ENCODE data around the gene SMAD6.
"Not testable (repeated sequence)": the region's sequence is repeated elsewhere in the genome, so short reads cannot be mapped to it uniquely, and the experiment has no call there.

The SMAD6 gene

DNA sequence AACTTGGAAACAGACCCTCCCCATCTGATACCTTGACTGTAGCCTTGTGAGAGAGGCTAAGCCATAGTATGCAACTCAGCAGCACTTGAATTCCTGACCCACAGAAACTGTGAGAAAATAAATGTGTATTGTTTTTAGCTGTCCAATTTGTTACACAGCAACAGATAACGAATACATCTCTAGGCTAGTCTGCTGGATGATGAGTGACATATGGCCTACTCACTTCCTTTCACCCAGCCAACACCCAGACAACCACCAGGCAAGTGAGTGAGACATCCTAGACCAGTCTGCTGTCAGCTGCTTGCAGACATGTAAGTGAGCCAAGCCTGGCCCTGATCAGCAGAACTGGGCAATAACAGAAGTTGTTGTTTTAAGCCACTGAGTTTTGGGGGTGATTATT lies 19.2 kb upstream of the SMAD6 start:
- no peaks in the 10 kb centered on the region for H3K9me3 ChIP-seq (ENCODE audit: control insufficient read depth, low read length)
- no peak overlapping the region for H3K4me2 ChIP-seq (ENCODE audit: low read length)
- no peak overlapping the region for H3K9ac ChIP-seq
- H3K27ac ChIP-seq, result no peak overlapping the region
- H3K79me2 ChIP-seq, result no peaks in the 10 kb centered on the region
- no peak overlapping the region for H3K4me3 ChIP-seq (ENCODE audit: low read depth, low read length)
- H3K27me3 ChIP-seq (ENCODE audit: control insufficient read depth, insufficient read depth, low read length), result no peaks in the 10 kb centered on the region
- H3K4me1 ChIP-seq, result peaks cover 6% of the 10 kb centered on the region
- no peak overlapping the region for H2AFZ ChIP-seq
- TF ChIP-seq, protein P1, sequence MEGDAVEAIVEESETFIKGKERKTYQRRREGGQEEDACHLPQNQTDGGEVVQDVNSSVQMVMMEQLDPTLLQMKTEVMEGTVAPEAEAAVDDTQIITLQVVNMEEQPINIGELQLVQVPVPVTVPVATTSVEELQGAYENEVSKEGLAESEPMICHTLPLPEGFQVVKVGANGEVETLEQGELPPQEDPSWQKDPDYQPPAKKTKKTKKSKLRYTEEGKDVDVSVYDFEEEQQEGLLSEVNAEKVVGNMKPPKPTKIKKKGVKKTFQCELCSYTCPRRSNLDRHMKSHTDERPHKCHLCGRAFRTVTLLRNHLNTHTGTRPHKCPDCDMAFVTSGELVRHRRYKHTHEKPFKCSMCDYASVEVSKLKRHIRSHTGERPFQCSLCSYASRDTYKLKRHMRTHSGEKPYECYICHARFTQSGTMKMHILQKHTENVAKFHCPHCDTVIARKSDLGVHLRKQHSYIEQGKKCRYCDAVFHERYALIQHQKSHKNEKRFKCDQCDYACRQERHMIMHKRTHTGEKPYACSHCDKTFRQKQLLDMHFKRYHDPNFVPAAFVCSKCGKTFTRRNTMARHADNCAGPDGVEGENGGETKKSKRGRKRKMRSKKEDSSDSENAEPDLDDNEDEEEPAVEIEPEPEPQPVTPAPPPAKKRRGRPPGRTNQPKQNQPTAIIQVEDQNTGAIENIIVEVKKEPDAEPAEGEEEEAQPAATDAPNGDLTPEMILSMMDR (IDR thresholded peaks at IDR 0.05), result no peak
- no peaks in the 10 kb centered on the region for H3K36me3 ChIP-seq (ENCODE audit: control insufficient read depth, insufficient read depth, low read length)

DNA sequence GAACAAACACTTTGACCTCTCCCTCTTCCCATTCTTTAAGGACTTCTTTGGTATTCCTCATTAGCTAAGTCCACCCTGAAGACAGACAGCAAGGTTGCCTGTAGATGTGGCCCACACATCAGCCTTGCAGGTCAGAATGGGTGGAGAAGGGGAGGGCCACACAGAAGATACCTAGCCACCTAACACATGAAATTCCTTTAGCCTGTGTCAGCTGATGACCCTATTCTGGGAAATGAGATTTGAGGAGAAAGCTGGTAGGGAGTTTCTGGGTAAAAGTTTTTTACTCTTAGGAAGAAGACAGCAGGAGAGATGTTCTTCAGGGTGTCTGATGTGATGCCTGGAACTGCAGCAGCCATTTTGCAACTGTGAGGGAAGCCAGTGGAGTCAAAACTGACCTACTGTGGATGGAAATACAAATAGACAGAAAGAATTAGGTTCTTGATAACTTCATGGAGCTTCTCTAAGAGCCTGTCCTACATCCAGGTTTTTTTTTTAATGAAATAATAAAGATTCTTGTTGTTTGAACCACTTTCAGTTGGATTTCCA lies 17.8 kb upstream of the SMAD6 start:
- Histone ChIP-seq H3K79me2 (no peaks in the 10 kb centered on the region), H3K27me3 (ENCODE audit: control insufficient read depth, insufficient read depth, low read length) (no peaks in the 10 kb centered on the region), H3K4me1 (peaks cover 4% of the 10 kb centered on the region), H2AFZ (no peak overlapping the region), H3K27ac (no peak overlapping the region), H3K4me2 (ENCODE audit: low read length) (no peak overlapping the region), H3K36me3 (ENCODE audit: control insufficient read depth, insufficient read depth, low read length) (no peaks in the 10 kb centered on the region), H3K9me3 (ENCODE audit: control insufficient read depth, low read length) (no peaks in the 10 kb centered on the region), H3K4me3 (ENCODE audit: low read depth, low read length) (no peak overlapping the region), H3K9ac (no peak overlapping the region)
- TF ChIP-seq, protein P1 (IDR thresholded peaks at IDR 0.05), result no peak

DNA sequence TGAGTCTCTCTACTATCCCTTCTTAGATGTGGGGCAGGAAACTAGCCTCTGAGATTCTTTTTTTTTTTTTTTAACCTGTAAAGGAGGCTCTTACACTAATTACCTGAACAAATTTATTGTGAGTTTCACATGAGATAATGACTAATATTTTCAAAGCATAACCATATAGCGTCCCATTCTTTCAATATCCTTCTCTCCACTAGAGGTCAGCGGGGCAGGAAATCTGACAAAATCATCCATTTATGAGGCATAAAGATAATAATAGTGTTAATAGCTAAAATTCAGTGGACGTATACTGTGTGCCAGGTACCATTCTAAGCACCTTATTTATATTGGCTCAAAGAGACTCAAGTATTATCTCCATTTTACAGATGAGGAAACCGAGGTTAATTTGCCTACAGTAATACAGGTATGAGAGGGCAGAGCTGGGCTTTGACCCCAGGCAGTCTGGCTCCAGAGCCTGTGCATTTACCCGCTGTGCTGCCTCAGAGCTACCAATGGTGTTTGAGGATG lies 16.3 kb upstream of the SMAD6 start:
- H3K27ac ChIP-seq, result no peak overlapping the region
- H3K27me3 ChIP-seq (ENCODE audit: control insufficient read depth, insufficient read depth, low read length), result no peaks in the 10 kb centered on the region
- H3K4me1 ChIP-seq, result no peaks in the 10 kb centered on the region
- H2AFZ ChIP-seq, result no peak overlapping the region
- no peak overlapping the region for H3K9ac ChIP-seq
- H3K36me3 ChIP-seq (ENCODE audit: control insufficient read depth, insufficient read depth, low read length), result no peaks in the 10 kb centered on the region
- no peaks in the 10 kb centered on the region for H3K9me3 ChIP-seq (ENCODE audit: control insufficient read depth, low read length)
- no peak overlapping the region for H3K4me2 ChIP-seq (ENCODE audit: low read length)
- no peak overlapping the region for H3K4me3 ChIP-seq (ENCODE audit: low read depth, low read length)
- no peaks in the 10 kb centered on the region for H3K79me2 ChIP-seq
- TF ChIP-seq, protein P1 (IDR thresholded peaks at IDR 0.05), result no peak

DNA sequence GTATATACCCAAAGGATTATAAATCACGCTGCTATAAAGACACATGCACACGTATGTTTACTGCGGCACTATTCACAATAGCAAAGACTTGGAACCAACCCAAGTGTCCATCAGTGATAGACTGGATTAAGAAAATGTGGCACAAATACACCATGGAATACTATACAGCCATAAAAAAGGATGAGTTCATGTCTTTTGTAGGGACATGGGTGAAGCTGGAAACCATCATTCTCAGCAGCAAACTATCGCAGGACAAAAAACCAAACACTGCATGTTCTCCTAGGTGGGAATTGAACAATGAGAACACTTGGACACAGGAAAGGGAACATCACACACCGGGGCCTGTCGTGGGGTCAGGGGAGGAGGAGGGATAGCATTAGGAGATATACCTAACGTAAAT lies 11.1 kb upstream of the SMAD6 start:
- not testable (repeated sequence) for H3K4me2 ChIP-seq (ENCODE audit: low read length); H3K79me2 ChIP-seq; H3K4me1 ChIP-seq; H3K4me3 ChIP-seq (ENCODE audit: low read depth, low read length); H3K27me3 ChIP-seq (ENCODE audit: control insufficient read depth, insufficient read depth, low read length); H3K36me3 ChIP-seq (ENCODE audit: control insufficient read depth, insufficient read depth, low read length); H3K9me3 ChIP-seq (ENCODE audit: control insufficient read depth, low read length); H3K9ac ChIP-seq; H3K27ac ChIP-seq; H2AFZ ChIP-seq

DNA sequence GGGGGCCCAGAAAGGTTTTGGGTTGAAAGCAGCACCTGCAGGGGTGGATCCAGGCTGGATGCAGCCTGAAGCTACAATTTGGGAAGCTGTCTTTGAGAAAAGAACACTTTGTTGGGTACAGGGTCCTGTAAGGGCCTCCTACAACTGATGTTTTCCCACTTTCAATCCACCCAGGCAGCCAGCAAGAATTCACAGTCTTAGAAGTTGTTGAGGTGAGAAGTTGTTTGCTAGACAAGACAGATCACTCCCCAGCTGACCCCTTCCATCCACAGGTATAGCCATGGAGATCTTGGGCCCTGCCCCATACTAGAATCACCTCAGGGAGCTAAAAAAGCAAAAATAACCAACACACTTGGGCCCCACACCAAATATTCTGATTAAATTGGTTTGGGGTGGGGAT lies 10.3 kb upstream of the SMAD6 start:
- no peak overlapping the region for H2AFZ ChIP-seq
- no peaks in the 10 kb centered on the region for H3K27me3 ChIP-seq (ENCODE audit: control insufficient read depth, insufficient read depth, low read length)
- H3K27ac ChIP-seq, result no peak overlapping the region
- H3K4me2 ChIP-seq (ENCODE audit: low read length), result no peak overlapping the region
- H3K9ac ChIP-seq, result no peak overlapping the region
- H3K4me1 ChIP-seq, result no peaks in the 10 kb centered on the region
- TF ChIP-seq, protein P1 (IDR thresholded peaks at IDR 0.05), result no peak
- H3K36me3 ChIP-seq (ENCODE audit: control insufficient read depth, insufficient read depth, low read length), result no peaks in the 10 kb centered on the region
- no peaks in the 10 kb centered on the region for H3K79me2 ChIP-seq
- no peaks in the 10 kb centered on the region for H3K9me3 ChIP-seq (ENCODE audit: control insufficient read depth, low read length)
- no peak overlapping the region for H3K4me3 ChIP-seq (ENCODE audit: low read depth, low read length)
